ENCODE results near the gene MAVS. TPM values are rescaled to one million over a fixed set of nuclear protein-coding genes. Genes with fewer than 3 reads are reported as not detected.
A peak's percentile ranks its signal among the peaks of the same experiment; 100 is the strongest.

The MAVS gene
- total RNA-seq, 2 experiments from 2014 or later = 31.1 to 31.6 TPM

GRCh38 chr20:3908667-3909066 is 62.0 kb downstream of the MAVS start:
- Mint-ChIP-seq H3K4me3 (no peak overlapping the region), H3K4me1 (peaks cover 61% of the 10 kb centered on the region)

DNA sequence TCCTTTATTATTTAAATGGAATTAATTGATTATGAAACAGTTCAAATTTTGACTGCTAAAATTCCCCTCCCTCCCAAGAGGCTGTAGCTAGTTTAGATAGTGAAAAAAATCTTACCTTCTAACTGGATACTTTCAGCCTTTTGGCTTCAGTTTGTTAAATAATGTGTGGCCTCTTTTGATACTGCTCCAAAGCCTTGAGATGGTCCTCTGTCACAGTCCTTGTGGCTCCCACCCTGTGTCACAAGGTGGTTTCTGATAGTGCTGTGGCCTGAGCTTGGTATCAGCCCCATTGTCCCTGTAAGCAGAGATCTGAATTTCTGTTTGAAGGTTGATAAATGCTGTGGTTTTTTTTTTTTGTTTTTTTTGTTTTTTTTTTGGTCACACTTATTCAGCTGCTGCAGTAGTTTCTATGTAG is 63.3 kb downstream of the MAVS start:
- Mint-ChIP-seq H3K27ac (peak overlapping the region; percentile 60), H3K4me3 (no peak overlapping the region), H3K27me3 (no peaks in the 10 kb centered on the region), H3K4me1 (peaks cover 57% of the 10 kb centered on the region), H3K9me3 (no peaks in the 10 kb centered on the region), H3K36me3 (ENCODE audit: low read depth) (peaks cover 67% of the 10 kb centered on the region)
- ChIA-PET CTCF (interaction anchor here (0.6 to 0.7 kb wide), 3 partner anchors 63 to 345 kb away, joined by 3 to 4 read pairs (median 4); no protein-coding TSS in a partner anchor), POLR2A (interaction anchor here (0.9 kb wide), 1 partner anchor 15 kb away, joined by 3 read pairs; no protein-coding TSS in a partner anchor)
- no peak for DNase-seq

More at GRCh38 chr20:3908667-3909066, 62.0 kb downstream of the MAVS start:
- Mint-ChIP-seq H3K27me3 (no peaks in the 10 kb centered on the region), H3K27ac (peak overlapping the region; percentile 57), H3K9me3 (no peaks in the 10 kb centered on the region), H3K36me3 (ENCODE audit: low read depth) (peaks cover 59% of the 10 kb centered on the region)
- ChIA-PET CTCF (no interaction called here), POLR2A (no interaction called here)
- DNase-seq = no peak

- ChIA-PET POLR2A (interaction anchor here (0.7 to 1.0 kb wide), 2 partner anchors 18 to 143 kb away, joined by 3 to 4 read pairs; partner anchors contain the start of gene ADISSP), CTCF (no interaction called here)
- DNase-seq = no peak
- peaks cover 73% of the 10 kb centered on the region for H3K36me3 Mint-ChIP-seq (ENCODE audit: low read depth)
- H3K4me1 Mint-ChIP-seq = peaks cover 60% of the 10 kb centered on the region
- no peak overlapping the region for H3K4me3 Mint-ChIP-seq
- no peaks in the 10 kb centered on the region for H3K9me3 Mint-ChIP-seq
- no peaks in the 10 kb centered on the region for H3K27me3 Mint-ChIP-seq
- no peak overlapping the region for H3K27ac Mint-ChIP-seq
Observed at GRCh38 chr20:3910853-3911252, 64.2 kb downstream of the MAVS start.

- H3K36me3 Mint-ChIP-seq (ENCODE audit: low read depth) = peaks cover 83% of the 10 kb centered on the region
- DNase-seq = no peak
- no peaks in the 10 kb centered on the region for H3K9me3 Mint-ChIP-seq
- POLR2A ChIA-PET = interaction anchor here (1.3 kb wide), 1 partner anchor 24 kb away, joined by 3 read pairs; no protein-coding TSS in a partner anchor
- CTCF ChIA-PET = no interaction called here
- H3K4me3 Mint-ChIP-seq = no peak overlapping the region
- H3K27ac Mint-ChIP-seq = no peak overlapping the region
- no peaks in the 10 kb centered on the region for H3K27me3 Mint-ChIP-seq
- H3K4me1 Mint-ChIP-seq = peaks cover 57% of the 10 kb centered on the region
Observed at GRCh38 chr20:3911956-3912355, 65.3 kb downstream of the MAVS start.

- CTCF ChIA-PET = no interaction called here
- POLR2A ChIA-PET = no interaction called here
Observed at GRCh38 chr20:3914446-3914845, 67.8 kb downstream of the MAVS start.

DNA sequence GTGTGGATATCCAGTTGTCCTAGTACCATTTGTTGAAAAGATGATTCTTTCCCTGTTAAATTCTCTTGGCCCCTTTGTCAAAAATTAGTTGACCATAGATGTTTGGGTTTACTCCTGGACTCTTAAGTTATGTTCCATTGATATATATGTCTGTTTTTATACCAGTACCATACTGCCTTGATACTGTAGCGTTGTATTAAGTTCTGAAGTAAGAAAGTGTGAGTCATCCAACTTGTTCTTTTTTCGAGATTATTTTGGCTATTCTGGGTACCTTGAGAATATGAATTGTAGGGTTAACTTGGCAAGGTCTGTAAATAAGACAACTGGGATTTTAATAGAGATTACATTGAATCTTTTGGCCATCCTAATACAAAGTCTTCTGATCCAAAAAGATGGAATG is 69.1 kb downstream of the MAVS start:
- ChIA-PET POLR2A (interaction anchor here (1.8 kb wide), 1 partner anchor 8 kb away, joined by 7 read pairs; no protein-coding TSS in a partner anchor), CTCF (interaction anchor here (0.8 kb wide), 1 partner anchor 26 kb away, joined by 3 read pairs; no protein-coding TSS in a partner anchor)
- no peak for DNase-seq
- Mint-ChIP-seq H3K27ac (no peak overlapping the region), H3K9me3 (no peaks in the 10 kb centered on the region), H3K4me1 (peaks cover 32% of the 10 kb centered on the region), H3K36me3 (ENCODE audit: low read depth) (peaks cover 80% of the 10 kb centered on the region), H3K27me3 (no peaks in the 10 kb centered on the region), H3K4me3 (no peak overlapping the region)

More at GRCh38 chr20:3914446-3914845, 67.8 kb downstream of the MAVS start:
- Mint-ChIP-seq H3K27me3 (no peaks in the 10 kb centered on the region), H3K27ac (no peak overlapping the region), H3K4me1 (peaks cover 39% of the 10 kb centered on the region), H3K36me3 (ENCODE audit: low read depth) (peaks cover 83% of the 10 kb centered on the region), H3K4me3 (no peak overlapping the region), H3K9me3 (no peaks in the 10 kb centered on the region)
- DNase-seq = no peak

- Mint-ChIP-seq H3K4me3 (no peak overlapping the region), H3K9me3 (no peaks in the 10 kb centered on the region), H3K36me3 (ENCODE audit: low read depth) (peaks cover 80% of the 10 kb centered on the region), H3K27me3 (no peaks in the 10 kb centered on the region), H3K4me1 (peaks cover 30% of the 10 kb centered on the region), H3K27ac (peak overlapping the region; percentile 26)
- ChIA-PET CTCF (no interaction called here), POLR2A (interaction anchor here (0.8 to 1.8 kb wide), 3 partner anchors 9 to 96 kb away, joined by 3 to 7 read pairs (median 4); no protein-coding TSS in a partner anchor)
- DNase-seq = no peak
Observed at GRCh38 chr20:3916364-3916763, 69.7 kb downstream of the MAVS start.

GRCh38 chr20:3919352-3919751 is 72.7 kb downstream of the MAVS start:
- H3K27me3 Mint-ChIP-seq = no peaks in the 10 kb centered on the region
- ChIA-PET POLR2A (no interaction called here), CTCF (interaction anchor here (0.7 kb wide), 1 partner anchor 13 kb away, joined by 3 read pairs; no protein-coding TSS in a partner anchor)
- no peak for DNase-seq
- peaks cover 38% of the 10 kb centered on the region for H3K4me1 Mint-ChIP-seq
- peaks cover 77% of the 10 kb centered on the region for H3K36me3 Mint-ChIP-seq (ENCODE audit: low read depth)
- H3K4me3 Mint-ChIP-seq = no peak overlapping the region
- no peak overlapping the region for H3K27ac Mint-ChIP-seq
- H3K9me3 Mint-ChIP-seq = no peaks in the 10 kb centered on the region

DNA sequence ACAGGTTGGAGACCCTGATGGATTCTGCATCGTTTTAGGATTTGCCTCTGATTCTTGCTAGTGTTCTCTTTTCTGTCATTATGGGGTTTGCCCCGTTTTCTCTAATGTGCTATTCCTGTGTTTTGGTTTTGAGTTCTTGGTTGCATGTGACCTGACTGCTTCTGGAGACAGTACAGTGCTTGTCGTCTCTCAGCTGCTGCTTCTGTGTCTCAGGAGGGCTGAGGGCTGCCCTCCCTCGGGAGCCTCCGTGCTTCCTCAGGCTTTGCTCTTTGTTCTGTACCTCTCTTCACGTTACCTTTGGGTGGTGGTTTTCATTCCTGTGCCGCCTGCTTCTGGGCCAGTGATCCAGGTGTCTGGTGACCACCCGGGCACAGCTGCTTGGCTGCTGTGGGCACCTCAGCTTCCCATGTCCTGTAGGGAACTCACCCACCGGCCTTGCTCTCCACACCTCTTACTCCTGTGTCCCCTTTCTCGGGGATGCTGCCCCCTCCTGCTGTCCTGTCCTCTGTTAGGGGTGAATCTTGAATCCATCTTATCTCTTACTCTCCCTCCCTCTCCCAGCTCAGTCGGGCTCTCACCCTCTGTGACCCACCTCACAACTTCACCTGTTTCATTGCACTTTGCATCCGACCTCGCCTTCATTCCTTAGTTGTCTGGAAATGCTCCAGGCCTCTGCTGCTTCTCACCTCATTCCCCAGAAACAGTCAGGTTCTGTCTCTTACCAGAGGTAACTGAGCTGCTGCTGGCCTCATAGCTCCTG is 75.8 kb downstream of the MAVS start:
- H3K9me3 Mint-ChIP-seq = no peaks in the 10 kb centered on the region
- POLR2A ChIA-PET = interaction anchor here (0.8 kb wide), 1 partner anchor 163 kb away, joined by 3 read pairs; no protein-coding TSS in a partner anchor
- H3K4me3 Mint-ChIP-seq = no peak overlapping the region
- peaks cover 69% of the 10 kb centered on the region for H3K36me3 Mint-ChIP-seq (ENCODE audit: low read depth)
- no peak for DNase-seq
- no peaks in the 10 kb centered on the region for H3K27me3 Mint-ChIP-seq
- H3K4me1 Mint-ChIP-seq = peaks cover 35% of the 10 kb centered on the region
- CTCF ChIA-PET = interaction anchor here (1.5 kb wide), 1 partner anchor 163 kb away, joined by 6 read pairs; no protein-coding TSS in a partner anchor
- H3K27ac Mint-ChIP-seq = no peak overlapping the region

DNA sequence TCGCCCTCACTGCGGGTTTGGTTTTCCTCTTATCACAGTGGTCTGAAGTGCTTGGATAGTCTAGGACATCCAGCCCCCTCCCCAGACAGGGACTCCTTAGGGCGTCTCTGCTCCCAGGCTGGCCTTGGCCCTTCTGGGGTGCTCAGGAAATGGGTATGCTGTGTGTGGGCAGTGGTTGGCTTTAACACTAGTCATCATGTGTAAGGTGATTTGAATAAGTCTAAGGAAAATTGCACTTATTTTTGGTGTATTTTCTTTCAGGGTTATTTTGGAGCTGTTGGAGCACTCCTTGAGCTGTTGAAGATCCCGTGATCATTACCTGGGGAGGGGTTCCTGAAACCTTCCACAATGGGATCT is 76.3 kb downstream of the MAVS start:
- Mint-ChIP-seq H3K4me3 (no peak overlapping the region), H3K9me3 (no peaks in the 10 kb centered on the region), H3K27ac (no peak overlapping the region), H3K27me3 (no peaks in the 10 kb centered on the region), H3K36me3 (ENCODE audit: low read depth) (peaks cover 68% of the 10 kb centered on the region), H3K4me1 (peaks cover 38% of the 10 kb centered on the region)
- ChIA-PET POLR2A (interaction anchor here (0.6 kb wide), 1 partner anchor 46 kb away, joined by 4 read pairs; no protein-coding TSS in a partner anchor), CTCF (interaction anchor here (1.5 kb wide), 1 partner anchor 163 kb away, joined by 6 read pairs; no protein-coding TSS in a partner anchor)
- no peak for DNase-seq

GRCh38 chr20:3923818-3924217 is 77.2 kb downstream of the MAVS start:
- Mint-ChIP-seq H3K36me3 (ENCODE audit: low read depth) (peaks cover 62% of the 10 kb centered on the region), H3K27ac (peak overlapping the region; percentile 57), H3K27me3 (no peaks in the 10 kb centered on the region), H3K4me3 (no peak overlapping the region), H3K9me3 (no peaks in the 10 kb centered on the region), H3K4me1 (peaks cover 41% of the 10 kb centered on the region)
- DNase-seq = no peak
- POLR2A ChIA-PET = no interaction called here
- CTCF ChIA-PET = no interaction called here

GRCh38 chr20:3924304-3925112 is 77.9 kb downstream of the MAVS start:
- Mint-ChIP-seq H3K9me3 (no peaks in the 10 kb centered on the region), H3K4me1 (peaks cover 36% of the 10 kb centered on the region), H3K27ac (peak overlapping the region; percentile 18), H3K27me3 (no peaks in the 10 kb centered on the region), H3K4me3 (no peak overlapping the region), H3K36me3 (ENCODE audit: low read depth) (peaks cover 56% of the 10 kb centered on the region)
- CTCF ChIA-PET = no interaction called here
- no peak for DNase-seq
- POLR2A ChIA-PET = interaction anchor here (1.5 kb wide), 1 partner anchor 10 kb away, joined by 5 read pairs; no protein-coding TSS in a partner anchor

Data from activated CD4-positive, alpha-beta memory T cell treated with anti-CD3 and anti-CD28 coated beads, Interleukin-2, amount 10 ng/mL, durations not matched to agents 7 days and 5 days (primary cell).